CD4-positive, alpha-beta T cell treated with Interleukin-15 for 4 hours (primary cell): ENCODE results near the gene SNRNP25.
A peak's percentile ranks its signal among the peaks of the same experiment; 100 is the strongest.

Source experiments
- DNase-seq: peaks from one replicate; pipeline ENCODE4 v3.0.0-alpha.2; 2020; ENCODE audit warnings: low spot score

SNRNP25 gene

GRCh38 chr16:63998-64913 lies 10.6 kb downstream of the SNRNP25 start:
- DNase-seq, result no peak

DNA sequence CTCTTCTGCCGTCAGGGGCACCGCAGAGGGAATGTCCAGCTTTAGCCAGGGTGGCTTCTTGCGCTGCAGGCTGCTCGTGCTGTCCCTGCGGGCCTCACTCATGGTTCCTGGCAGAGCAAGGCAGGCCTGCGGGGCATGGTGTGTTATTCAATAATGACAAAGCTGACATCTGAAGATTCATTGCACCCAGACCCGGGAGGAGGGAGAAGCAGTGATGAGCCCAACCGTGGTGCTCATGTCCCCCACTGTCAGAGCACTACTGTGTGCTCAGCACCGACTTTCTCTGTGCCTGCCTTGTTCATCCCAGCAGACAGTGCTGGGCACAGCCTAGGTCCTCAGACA lies 11.3 kb downstream of the SNRNP25 start:
- no peak for DNase-seq

DNA sequence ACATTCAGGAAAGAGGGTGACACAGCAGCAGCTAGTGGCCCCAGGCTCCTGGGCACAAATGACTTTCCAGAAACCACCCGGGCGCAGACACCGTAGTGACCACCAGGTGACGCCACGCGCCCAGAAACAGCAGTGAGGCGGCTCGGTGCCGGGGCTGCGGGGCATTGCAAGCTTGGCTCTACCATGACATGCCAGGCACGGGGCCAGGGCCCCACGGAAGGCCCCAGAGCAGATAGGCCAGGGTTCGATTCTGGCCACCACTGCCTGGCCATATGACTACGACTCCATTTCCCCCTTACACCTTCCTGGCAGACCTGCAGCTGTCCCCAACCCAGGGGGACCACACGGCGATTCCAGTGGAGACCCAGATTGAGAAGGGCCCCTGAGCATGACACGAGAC lies 12.1 kb downstream of the SNRNP25 start:
- DNase-seq, result peak; percentile 83

DNA sequence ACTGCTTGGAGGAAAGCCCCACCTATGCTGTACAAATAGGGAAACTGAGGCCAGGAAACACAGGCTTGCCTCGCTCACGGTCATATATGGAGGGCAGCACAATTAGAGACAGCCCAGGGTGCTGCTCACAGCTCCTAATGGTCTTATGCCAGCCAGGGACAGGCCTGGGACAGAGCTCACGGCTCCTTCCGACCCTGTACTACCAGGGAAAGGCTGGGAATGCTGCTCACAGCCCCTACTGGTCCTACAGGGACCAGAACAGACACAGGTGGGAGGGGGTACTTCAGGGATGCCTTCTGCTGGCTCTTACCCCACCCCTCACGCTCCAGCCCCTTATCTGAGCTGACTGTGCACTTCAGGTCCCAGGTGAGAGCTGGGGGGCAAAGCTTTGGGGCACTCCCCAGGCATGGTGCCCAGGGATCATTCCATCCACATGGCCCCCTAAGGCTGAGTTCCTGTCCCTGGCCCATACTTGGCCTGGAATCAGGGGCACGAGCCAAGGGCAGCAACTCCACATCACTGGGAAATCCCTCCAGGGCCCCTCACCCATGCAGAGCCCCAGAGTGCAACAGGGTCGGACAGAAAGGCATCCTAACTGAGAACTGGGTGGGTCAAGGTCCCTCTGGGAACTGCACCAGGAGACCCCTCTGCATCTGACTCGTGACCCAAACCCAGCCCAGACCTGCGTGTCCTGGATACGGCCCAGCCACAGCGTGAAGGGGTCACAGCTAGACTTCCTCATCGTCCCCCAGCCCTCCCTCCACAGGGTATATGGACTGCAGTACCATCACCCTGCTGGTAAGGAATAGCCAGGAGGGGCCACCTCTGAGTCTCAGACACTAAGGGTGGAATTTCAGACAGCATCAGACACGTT lies 12.9 kb downstream of the SNRNP25 start:
- no peak for DNase-seq

GRCh38 chr16:67183-67791 lies 13.7 kb downstream of the SNRNP25 start:
- DNase-seq, result no peak

- DNase-seq, result no peak
Measured at GRCh38 chr16:67884-68789, 14.5 kb downstream of the SNRNP25 start.

DNA sequence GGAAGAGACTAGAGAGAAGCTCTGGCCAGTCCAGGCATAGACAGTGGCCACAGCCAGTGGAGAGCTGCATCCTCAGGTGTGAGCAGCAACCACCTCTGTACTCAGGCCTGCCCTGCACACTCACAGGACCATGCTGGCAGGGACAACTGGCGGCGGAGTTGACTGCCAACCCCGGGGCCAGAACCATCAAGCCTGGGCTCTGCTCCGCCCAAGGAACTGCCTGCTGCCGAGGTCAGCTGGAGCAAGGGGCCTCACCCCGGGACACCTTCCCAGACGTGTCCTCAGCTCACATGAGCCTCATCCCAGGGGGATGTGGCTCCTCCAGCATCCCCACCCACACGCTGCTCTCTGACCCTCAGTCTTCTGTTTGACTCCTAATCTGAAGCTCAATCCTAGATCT lies 15.6 kb downstream of the SNRNP25 start:
- no peak for DNase-seq

DNA sequence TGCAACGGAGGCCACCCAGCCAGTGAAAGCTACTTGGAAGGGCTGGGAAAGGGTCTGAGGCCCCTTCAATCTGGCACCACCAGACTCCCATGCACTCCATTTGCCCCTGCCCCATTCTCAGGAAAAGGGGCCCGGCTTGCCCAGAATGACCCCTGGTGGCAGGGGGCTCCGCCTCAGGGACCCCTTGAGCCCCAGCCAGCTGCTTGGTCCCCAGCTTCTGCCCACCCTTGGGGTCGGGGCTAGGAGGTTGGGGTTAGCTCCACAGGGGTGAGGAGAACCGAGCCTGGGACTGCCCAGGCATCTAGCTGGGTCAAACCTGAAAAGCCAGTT lies 17.5 kb downstream of the SNRNP25 start:
- no peak for DNase-seq

GRCh38 chr16:71540-72401 lies 18.1 kb downstream of the SNRNP25 start:
- DNase-seq, result no peak

DNA sequence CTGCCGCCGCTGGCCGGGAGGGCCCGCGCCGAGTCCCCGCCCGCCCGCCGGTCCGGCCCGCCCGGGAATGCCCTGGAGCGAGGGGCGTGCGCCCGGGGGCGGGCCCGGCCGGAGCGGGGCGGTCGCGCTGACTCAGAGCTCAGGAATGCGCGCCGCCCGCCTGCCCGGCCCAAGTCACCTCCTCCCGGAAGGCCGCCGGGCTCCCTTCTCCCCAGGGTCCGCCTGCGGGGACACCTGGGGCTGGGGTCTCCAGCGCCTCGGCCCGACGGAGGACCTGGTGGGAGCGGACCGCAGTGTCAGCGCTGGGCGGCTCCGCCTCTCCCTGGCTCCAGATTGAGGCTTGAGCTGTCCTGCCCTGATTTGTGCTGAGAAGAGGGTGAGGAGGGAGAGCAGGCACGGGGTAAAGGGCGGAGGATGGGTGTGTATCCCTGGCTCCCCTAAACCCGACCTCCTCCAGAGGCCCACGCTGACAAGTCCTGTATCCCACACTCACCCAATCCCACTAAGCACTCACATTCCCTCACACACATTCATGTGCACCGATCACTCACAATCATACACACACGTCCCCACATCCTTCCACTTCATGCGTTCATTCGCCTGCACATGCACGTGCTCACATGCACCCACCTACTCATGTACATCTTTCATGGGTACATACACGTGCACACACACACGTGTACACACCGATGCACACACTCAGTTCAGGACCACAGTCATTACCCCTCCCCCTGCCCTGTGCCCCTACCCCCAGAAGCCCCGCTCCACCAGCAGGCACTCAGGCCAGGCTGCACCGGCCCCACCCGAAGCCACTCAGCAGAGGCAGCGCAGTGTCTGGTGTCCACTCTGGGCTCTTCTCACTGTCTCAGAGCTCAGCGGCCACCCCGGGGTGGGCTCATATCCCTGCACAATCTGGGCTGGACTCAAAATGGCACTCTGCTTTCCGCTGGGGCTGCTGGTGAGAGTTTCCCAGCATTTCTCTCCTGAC lies 19.2 kb downstream of the SNRNP25 start, which contains the start of gene RHBDF1:
RHBDF1 (minus strand) TSS at position 71 of the 988 bp plus-strand sequence. CDS start 7,616 bp downstream, outside the sequence.
- no peak for DNase-seq

DNA sequence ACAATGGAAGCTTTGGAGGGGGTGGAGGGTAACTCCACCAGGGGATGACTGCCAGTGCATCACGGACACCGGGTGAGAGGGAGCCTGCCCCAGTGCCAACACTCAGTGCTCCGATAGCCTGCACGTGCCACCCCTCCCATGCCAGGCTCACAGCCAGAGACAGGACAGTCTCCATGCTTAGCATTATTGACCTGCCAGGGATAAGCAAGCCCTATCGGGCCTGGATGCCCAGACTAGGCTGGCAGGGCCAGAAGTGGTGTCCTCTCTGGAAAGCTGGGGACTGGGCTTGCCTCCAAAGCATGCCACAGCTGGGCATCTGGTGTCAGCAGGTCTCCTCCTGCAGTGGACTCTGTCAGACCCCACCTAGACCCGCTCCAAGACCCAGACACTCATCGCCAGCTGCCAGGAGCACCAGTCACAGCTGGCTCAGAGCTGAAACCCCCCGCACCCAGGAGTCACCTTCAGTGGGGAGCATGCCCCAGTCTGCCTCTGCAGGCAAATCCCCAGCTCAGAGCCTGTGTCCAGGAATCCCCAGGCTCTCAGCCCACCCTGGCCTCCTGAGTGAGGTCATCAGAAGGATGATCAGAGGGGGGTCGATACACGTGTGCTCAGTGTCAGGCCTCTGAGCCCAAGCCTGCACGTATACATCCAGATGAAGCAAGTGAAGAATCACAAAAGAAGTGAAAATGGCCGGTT lies 20.6 kb downstream of the SNRNP25 start:
- no peak for DNase-seq

DNA sequence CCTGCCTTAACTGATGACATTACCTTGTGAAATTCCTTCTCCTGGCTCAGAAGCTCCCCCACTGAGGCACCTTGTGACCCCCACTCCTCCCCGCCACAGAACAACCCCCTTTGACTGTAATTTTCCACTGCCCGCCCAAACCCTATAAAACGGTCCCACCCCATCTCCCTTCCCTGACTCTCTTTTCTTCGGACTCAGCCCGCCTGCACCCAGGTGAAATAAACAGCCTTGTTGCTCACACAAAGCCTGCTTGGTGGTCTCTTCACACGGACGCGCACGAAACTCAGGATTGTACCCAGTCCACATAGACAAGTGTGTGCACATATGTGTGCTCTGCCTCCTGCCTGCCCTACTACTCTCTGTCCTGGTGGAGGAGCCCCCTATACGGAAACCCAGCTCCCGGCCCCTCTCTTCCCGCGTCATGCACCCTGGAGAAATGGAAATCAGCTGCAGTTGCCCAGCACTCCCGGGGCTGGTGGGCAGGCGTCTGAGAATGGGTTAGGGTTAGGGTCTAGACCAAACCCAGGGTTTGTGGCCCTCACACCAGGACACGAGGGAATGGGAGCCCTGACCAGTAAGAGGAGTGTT lies 21.2 kb downstream of the SNRNP25 start:
- DNase-seq, result no peak

DNA sequence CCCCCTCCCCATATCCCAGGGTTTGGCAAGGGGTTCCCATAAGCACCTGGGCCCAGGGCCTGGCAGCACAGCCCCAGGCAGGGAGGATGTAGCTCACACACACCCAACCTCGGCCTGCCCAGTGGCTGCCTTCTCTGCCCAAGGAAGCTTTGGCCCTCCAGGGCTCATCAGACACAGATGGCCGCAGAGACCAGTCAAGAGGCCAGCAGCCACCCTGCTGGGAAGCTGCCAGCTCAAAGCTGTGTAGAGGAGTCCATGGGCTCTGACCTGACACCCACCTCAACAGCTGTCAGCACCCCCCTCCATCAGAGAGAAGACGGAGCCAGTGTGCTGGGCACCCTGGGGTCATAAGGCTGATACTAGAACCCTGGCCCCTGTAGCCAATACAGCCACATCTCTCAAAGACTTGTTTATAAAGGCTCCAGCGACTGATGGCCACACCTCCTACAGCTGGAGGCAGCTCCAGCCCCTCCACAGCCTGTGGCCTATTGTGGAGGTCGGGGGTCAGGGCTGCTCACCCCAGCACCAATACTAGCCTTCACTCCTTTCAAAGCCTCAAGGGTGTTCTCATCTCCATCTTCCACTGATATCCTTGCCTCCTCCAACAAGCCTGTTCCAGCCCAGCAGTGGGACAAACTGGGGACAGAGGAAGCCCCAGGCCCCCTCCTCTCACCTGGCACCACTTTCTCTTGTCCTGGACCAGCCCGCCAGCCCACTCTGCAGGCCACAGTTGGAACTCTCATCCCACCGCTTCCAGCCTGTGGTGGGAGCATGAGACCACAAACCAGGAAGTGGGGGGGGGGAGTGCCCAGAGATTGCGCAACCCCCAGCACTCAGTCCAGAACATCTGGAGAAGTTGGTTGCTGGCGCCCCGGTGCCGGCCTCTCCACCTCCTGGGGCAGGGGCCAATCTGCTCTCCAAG lies 22.2 kb downstream of the SNRNP25 start:
- DNase-seq, result no peak

GRCh38 chr16:76535-77272 lies 23.1 kb downstream of the SNRNP25 start:
- DNase-seq, result no peak

GRCh38 chr16:77273-77806 lies 23.7 kb downstream of the SNRNP25 start:
- no peak for DNase-seq

GRCh38 chr16:77807-78443 lies 24.3 kb downstream of the SNRNP25 start, which contains the start of gene MPG:
TSS of gene MPG (plus strand) at chr16:78225. CDS start at chr16:78310, 85 bp downstream.
- DNase-seq, result peak; percentile 80
